PC-9 (cell line): ENCODE data around the gene CNKSR3. TPM values are rescaled to one million over a fixed set of nuclear protein-coding genes. Genes with fewer than 3 reads are reported as not detected.

Source experiments
- BruUV-seq: library from RNA; stranded (reverse); fragments of 400-500 nt; replicated peaks from 2 replicates; lab custom pipeline; 2021; lab: Mats Ljungman, UMichigan
- CTCF ChIA-PET: fragments of 300-600 bp; sonication (Branson Sonifier 250); formaldehyde crosslinking; loops from one replicate; lab custom pipeline; 2022; ENCODE audit warnings: antibody characterized with exemption; lab: Charles Lee
- POLR2A ChIA-PET: fragments of 300-600 bp; sonication (Branson Sonifier 250); formaldehyde crosslinking; loops from one replicate; lab custom pipeline; 2022; ENCODE audit warnings: antibody characterized with exemption; ENCODE audit not compliant: unreplicated experiment; lab: Charles Lee
- DNase-seq, 2 experiments: peaks; one replicate each; pipeline versions ENCODE4 v3.0.0 to v3.0.0-alpha.2; 2015 to 2022; ENCODE audit warnings: mixed read lengths in 1 of 2
- H2AFZ ChIP-seq: fragments of 200-600 bp; sonication (generic); 2 replicates; pipeline ENCODE4 v1.8.1; 2017; ENCODE audit warnings: antibody characterized with exemption
- H3F3A ChIP-seq: fragments of 200-600 bp; sonication (generic); 2 replicates; pipeline ENCODE4 v1.8.1; 2017; ENCODE audit warnings: antibody characterized with exemption, mild to moderate bottlenecking, low read depth; ENCODE audit not compliant: insufficient read depth
- H3K27ac ChIP-seq: fragments of 200-600 bp; sonication (generic); 2 replicates; pipeline ENCODE4 v1.6.1; 2016; ENCODE audit warnings: mixed run types
- H3K27me3 ChIP-seq: fragments of 200-600 bp; sonication (generic); 2 replicates; pipeline ENCODE4 v1.6.1; 2016; ENCODE audit warnings: low read depth, mixed run types; ENCODE audit not compliant: insufficient read depth
- H3K36me3 ChIP-seq: fragments of 200-600 bp; sonication (generic); 2 replicates; pipeline ENCODE4 v1.6.1; 2016; ENCODE audit warnings: low read depth, mixed run types
- H3K4me1 ChIP-seq: fragments of 200-600 bp; sonication (generic); replicated peaks from 2 replicates; pipeline ENCODE4 v1.6.1; 2016; ENCODE audit warnings: mixed run types; ENCODE audit not compliant: insufficient read depth
- H3K4me2 ChIP-seq: fragments of 200-600 bp; sonication (generic); 2 replicates; pipeline ENCODE4 v1.6.1; 2017; ENCODE audit warnings: mixed run types
- H3K4me3 ChIP-seq: fragments of 200-600 bp; sonication (generic); 2 replicates; pipeline ENCODE4 v1.6.1; 2016; ENCODE audit warnings: mixed run types
- H3K79me2 ChIP-seq: fragments of 200-600 bp; sonication (generic); 2 replicates; pipeline ENCODE4 v1.6.1; 2017; ENCODE audit warnings: low read depth, mixed run types
- H3K9me2 ChIP-seq: fragments of 200-600 bp; sonication (generic); 2 replicates; pipeline ENCODE4 v1.8.1; 2017; ENCODE audit warnings: mild to moderate bottlenecking; ENCODE audit not compliant: insufficient read depth
- H3K9me3 ChIP-seq: fragments of 200-600 bp; sonication (generic); 2 replicates; pipeline ENCODE4 v1.8.1; 2016; ENCODE audit warnings: low read depth; ENCODE audit not compliant: insufficient read depth
- H4K20me1 ChIP-seq: fragments of 200-600 bp; sonication (generic); 2 replicates; pipeline ENCODE4 v1.8.1; 2017; ENCODE audit not compliant: insufficient read depth
- CTCF ChIP-seq: fragments of 200-600 bp; sonication (generic); conservative IDR thresholded peaks from 2 replicates; pipeline ENCODE4 v1.6.1; 2017; ENCODE audit warnings: mixed run types, antibody characterized with exemption, mild to moderate bottlenecking, moderate library complexity
- EZH2 ChIP-seq: fragments of 200-600 bp; sonication (generic); IDR thresholded peaks from 2 replicates; pipeline ENCODE4 v1.8.0; 2017; ENCODE audit warnings: antibody characterized with exemption, low read depth
- intact Hi-C: fragments of 100-400 bp; cut with micrococcal nuclease; formaldehyde crosslinking; loops from one replicate; pipeline ENCODE4 v1.10.0; 2022; ENCODE audit not compliant: unreplicated experiment
- total RNA-seq: library from RNA; stranded (reverse); gene quantifications from 2 replicates; pipeline ENCODE4 v1.2.3, GENCODE V29; 2021

CNKSR3 gene
- total RNA-seq, 1 experiment from 2014 or later = 4.7 TPM

GRCh38 chr6:154534531-154534930 lies 24.0 kb upstream of the CNKSR3 start:
- Histone ChIP-seq H3K4me1 (no peaks in the 10 kb centered on the region), H2AFZ (no peak overlapping the region), H3K9me3 (no peaks in the 10 kb centered on the region), H3K4me2 (no peak overlapping the region), H3K4me3 (no peak overlapping the region), H3K36me3 (no peaks in the 10 kb centered on the region), H3F3A (no peaks in the 10 kb centered on the region), H3K27ac (no peak overlapping the region), H3K27me3 (no peaks in the 10 kb centered on the region), H4K20me1 (no peaks in the 10 kb centered on the region), H3K9me2 (no peaks in the 10 kb centered on the region), H3K79me2 (no peaks in the 10 kb centered on the region)
- no peak for DNase-seq
- TF ChIP-seq EZH2 (no peak), CTCF (no peak)
- no TSS peak for BruUV-seq
- intact Hi-C loops = no loop called here
- CTCF ChIA-PET = no interaction called here
- POLR2A ChIA-PET = no interaction called here

GRCh38 chr6:154532426-154532825 lies 21.9 kb upstream of the CNKSR3 start:
- DNase-seq = no peak
- no peaks in the 10 kb centered on the region for H4K20me1 ChIP-seq
- no peak overlapping the region for H3K4me3 ChIP-seq
- CTCF ChIA-PET = no interaction called here
- no peak overlapping the region for H3K27ac ChIP-seq
- no peaks in the 10 kb centered on the region for H3F3A ChIP-seq
- no peak overlapping the region for H2AFZ ChIP-seq
- no peaks in the 10 kb centered on the region for H3K4me1 ChIP-seq
- H3K9me2 ChIP-seq = no peaks in the 10 kb centered on the region
- H3K27me3 ChIP-seq = no peaks in the 10 kb centered on the region
- no peaks in the 10 kb centered on the region for H3K79me2 ChIP-seq
- no peak overlapping the region for H3K4me2 ChIP-seq
- TF ChIP-seq EZH2 (no peak), CTCF (no peak)
- POLR2A ChIA-PET = interaction anchor here (0.6 kb wide), 1 partner anchor 115 kb away, joined by 4 read pairs; no protein-coding TSS in a partner anchor
- H3K9me3 ChIP-seq = no peaks in the 10 kb centered on the region
- intact Hi-C loops = no loop called here
- no peaks in the 10 kb centered on the region for H3K36me3 ChIP-seq
- BruUV-seq = no TSS peak

GRCh38 chr6:154529957-154530356 lies 19.5 kb upstream of the CNKSR3 start:
- POLR2A ChIA-PET = no interaction called here

More at GRCh38 chr6:154529957-154530356, 19.5 kb upstream of the CNKSR3 start:
- no TSS peak for BruUV-seq
- Histone ChIP-seq H3K79me2 (no peaks in the 10 kb centered on the region), H3K4me3 (no peak overlapping the region), H3K27ac (no peak overlapping the region), H3K36me3 (no peaks in the 10 kb centered on the region), H4K20me1 (no peaks in the 10 kb centered on the region), H3K9me2 (no peaks in the 10 kb centered on the region), H3K9me3 (no peaks in the 10 kb centered on the region), H3K4me2 (no peak overlapping the region), H3K27me3 (no peaks in the 10 kb centered on the region), H3F3A (no peaks in the 10 kb centered on the region), H2AFZ (no peak overlapping the region), H3K4me1 (no peaks in the 10 kb centered on the region)
- no peak for DNase-seq
- intact Hi-C loops = no loop called here
- TF ChIP-seq CTCF = no peak
- TF ChIP-seq EZH2 = no peak
- CTCF ChIA-PET = interaction anchor here (0.6 kb wide), 1 partner anchor 15 kb away, joined by 3 read pairs; no protein-coding TSS in a partner anchor
